Astrocyte of the cerebellum (primary cell): ENCODE results near the gene SHISA8.

Experiments
- DNase-seq: peaks from one replicate; pipeline ENCODE4 v3.0.0-alpha.2; 2011; ENCODE audit warnings: low read depth
- H3K4me3 ChIP-seq: 2 replicates; pipeline ENCODE4 v1.5.1; 2011; ENCODE audit warnings: mild to moderate bottlenecking, low read depth, low read length, moderate library complexity
- in situ Hi-C: cut with HindIII; loops from 2 replicates; pipeline ENCODE4 v1.10.0; 2017; ENCODE audit warnings: low sequenced_read_pairs
- TF ChIP-seq, protein P1 (sequence below): IDR thresholded peaks from 2 replicates; pipeline ENCODE4 v1.5.1; 2012; ENCODE audit warnings: low read length, low read depth, moderate library complexity, mild to moderate bottlenecking; ENCODE audit errors: missing control alignments

SHISA8 gene

DNA sequence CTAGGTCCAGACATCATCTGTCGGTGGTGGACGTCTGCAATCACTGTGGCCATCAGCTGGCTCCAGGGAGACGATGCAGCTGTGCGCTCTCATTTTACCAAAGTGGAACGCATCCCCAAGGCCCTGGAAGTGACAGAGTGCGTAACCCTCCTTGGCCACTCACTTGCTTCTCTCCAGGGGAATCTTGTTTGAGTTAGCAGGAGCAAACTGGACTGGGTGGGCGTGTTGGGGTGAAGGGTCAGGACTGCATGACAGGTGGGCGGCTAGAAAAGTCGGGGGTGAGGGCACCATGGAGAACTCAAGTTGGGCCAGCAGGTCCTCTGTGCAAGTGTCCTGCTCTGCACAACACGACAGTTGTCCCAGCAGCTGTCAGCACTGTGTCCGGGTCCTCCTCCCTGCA, 16.2 kb downstream of the SHISA8 start:
- DNase-seq, result no peak
- TF ChIP-seq, protein P1, sequence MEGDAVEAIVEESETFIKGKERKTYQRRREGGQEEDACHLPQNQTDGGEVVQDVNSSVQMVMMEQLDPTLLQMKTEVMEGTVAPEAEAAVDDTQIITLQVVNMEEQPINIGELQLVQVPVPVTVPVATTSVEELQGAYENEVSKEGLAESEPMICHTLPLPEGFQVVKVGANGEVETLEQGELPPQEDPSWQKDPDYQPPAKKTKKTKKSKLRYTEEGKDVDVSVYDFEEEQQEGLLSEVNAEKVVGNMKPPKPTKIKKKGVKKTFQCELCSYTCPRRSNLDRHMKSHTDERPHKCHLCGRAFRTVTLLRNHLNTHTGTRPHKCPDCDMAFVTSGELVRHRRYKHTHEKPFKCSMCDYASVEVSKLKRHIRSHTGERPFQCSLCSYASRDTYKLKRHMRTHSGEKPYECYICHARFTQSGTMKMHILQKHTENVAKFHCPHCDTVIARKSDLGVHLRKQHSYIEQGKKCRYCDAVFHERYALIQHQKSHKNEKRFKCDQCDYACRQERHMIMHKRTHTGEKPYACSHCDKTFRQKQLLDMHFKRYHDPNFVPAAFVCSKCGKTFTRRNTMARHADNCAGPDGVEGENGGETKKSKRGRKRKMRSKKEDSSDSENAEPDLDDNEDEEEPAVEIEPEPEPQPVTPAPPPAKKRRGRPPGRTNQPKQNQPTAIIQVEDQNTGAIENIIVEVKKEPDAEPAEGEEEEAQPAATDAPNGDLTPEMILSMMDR, result no peak
- no peak overlapping the region for H3K4me3 ChIP-seq
- in situ Hi-C loops, result loop anchor here (5.0 kb wide), 1 partner anchor 156 kb away; no protein-coding TSS in a partner anchor

DNA sequence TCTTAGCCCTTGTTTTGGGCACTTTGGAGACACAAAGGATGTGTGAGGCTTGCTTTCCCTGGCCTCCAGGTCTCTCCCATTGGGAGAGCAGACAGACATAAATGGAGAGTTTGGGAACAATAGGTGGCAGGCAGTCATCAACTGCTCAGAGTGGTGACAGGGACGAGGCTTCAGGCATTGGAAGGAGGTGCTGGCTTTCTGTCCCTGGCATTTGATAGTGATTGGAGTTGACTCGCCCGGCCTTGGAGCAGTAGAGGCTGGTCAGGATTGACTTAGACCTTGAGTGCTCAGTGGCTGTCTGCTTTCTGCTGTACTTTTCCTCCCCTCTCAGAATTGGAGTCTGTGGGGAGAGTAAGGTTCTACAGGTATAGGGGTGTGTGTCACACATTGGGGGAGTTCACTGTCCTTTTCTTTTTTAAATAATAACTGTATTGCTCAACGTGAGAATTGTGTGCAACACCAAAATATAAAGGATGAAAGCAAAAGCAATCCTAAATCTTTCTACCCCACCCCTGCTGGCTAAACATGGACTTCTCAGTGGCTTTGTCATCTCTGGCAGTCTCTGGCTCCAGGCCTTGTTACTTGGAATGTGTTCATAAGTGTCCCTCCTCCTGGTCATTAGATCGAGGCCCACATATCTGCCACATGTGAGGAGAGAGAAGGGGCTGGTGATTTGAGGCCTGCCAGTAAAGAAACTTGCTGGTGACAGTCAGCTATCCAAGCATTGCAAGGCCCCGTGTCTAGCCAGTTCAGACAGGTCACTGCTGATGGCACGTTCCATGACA, 21.1 kb downstream of the SHISA8 start:
- TF ChIP-seq, protein P1, result no peak
- in situ Hi-C loops, result no loop called here
- no peak for DNase-seq
- H3K4me3 ChIP-seq, result no peak overlapping the region

DNA sequence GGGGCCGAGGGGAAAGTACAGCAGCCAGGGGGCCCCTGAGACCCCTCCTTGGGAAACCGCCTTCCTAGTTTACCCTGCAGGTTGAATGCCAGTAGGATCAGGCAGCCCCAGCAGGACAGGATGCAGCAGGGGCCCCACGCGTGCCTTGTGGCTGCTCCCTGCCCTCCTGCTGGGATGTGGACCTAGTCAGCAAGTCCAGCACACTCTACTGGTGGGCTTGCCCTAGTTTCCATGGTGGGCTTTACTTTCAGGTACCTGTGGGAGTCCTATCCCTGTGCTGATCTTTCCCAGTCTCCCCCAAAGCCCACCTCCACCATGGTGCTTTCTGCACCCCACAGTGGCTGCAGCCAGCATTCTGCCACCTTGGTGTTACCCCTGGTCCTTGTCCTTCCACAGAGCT, 22.2 kb downstream of the SHISA8 start:
- in situ Hi-C loops, result no loop called here
- TF ChIP-seq, protein P1, result no peak
- no peak for DNase-seq
- H3K4me3 ChIP-seq, result no peak overlapping the region

DNA sequence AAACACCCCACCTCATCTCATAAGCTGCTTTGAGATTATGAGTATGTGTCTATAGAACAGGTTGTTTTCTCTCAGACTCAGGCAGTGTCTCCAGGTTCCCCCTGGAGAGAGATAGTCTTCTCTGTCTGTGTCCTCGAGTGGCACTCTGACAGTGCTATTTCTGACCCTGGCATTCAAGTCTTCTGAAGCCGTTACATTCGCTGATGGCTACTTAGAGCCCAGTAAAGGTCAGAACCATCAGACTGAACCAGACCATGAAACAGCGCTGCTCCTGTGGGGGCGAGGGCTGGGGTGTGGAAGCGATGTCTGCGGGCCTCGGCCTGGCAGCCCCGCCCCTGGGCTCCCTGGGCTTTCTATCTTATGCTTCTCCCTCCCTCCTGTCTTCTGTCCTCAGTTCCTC, 23.5 kb downstream of the SHISA8 start:
- in situ Hi-C loops, result no loop called here
- TF ChIP-seq, protein P1, result no peak
- DNase-seq, result no peak
- H3K4me3 ChIP-seq, result no peak overlapping the region

DNA sequence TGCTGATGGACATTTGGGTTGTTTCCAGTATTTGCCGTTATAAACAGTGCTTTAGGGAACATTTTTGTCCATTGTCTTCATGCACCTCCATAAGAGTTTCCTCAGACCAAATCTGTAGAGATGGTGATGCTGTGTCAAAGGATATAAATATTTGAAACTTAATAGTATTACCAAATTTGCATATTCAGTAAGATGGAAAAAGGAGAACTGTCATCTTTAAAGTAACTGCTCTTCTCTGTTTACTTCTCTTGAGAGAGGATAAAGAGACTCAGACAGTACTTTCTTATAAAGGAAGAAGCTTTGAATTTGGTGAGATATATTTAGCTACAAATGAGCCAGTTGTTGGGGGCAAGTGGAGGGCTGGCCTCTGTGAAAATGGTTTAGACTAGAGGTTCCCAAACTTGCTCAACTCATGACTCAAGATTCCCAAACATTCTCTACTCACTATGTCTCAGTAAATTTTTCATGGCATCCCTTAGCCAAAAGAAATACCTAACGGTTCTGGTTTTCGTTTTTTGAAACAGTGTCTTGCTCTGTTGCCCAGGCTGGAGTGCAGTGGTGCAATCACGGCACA, 26.2 kb downstream of the SHISA8 start:
- in situ Hi-C loops, result no loop called here
- TF ChIP-seq, protein P1, result no peak
- H3K4me3 ChIP-seq, result no peak overlapping the region
- DNase-seq, result no peak

DNA sequence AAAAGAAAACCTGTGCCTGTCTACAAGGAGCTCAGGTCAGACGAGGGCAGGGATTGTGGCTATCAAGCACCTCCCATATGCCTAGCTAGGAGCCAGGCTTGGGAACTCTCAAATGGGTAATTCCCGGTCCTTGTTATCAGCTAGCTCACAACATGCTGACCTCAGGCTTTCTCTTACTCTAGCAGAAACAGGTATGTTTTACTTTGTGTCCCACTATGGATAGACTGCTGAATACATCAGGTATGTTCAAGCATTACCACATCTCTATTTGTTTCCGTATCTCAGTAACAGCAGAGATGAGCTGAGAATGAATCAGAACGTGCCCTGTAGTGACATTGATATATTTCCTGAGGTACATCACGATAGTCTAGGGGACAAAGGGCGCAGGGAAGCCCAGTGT, 29.4 kb downstream of the SHISA8 start:
- H3K4me3 ChIP-seq, result no peak overlapping the region
- no peak for DNase-seq
- TF ChIP-seq, protein P1, result no peak
- in situ Hi-C loops, result no loop called here
